Keratinocyte (primary cell): ENCODE results near the gene MAGEA9. TPM values are rescaled to one million over a fixed set of nuclear protein-coding genes. Genes with fewer than 3 reads are reported as not detected.
"Not testable (repeated sequence)": the region's sequence is repeated elsewhere in the genome, so short reads cannot be mapped to it uniquely, and the experiment has no call there.

Source experiments
- DNase-seq: peaks from one replicate; pipeline ENCODE4 v3.0.0-alpha.2; 2011; ENCODE audit warnings: low read depth, missing footprints, low spot score
- FAIRE-seq: peaks from 2 replicates; lab custom pipeline; 2011; peaks lifted over from hg19 to GRCh38; lab: Jason Lieb, UNC
- H2AFZ ChIP-seq: 2 replicates; pipeline ENCODE4 v1.6.0; 2012; ENCODE audit warnings: low read length, control low read depth, inconsistent platforms; ENCODE audit not compliant: control insufficient read depth
- H3K27ac ChIP-seq: 2 replicates; pipeline ENCODE4 v1.5.1; 2011; ENCODE audit warnings: low read length; ENCODE audit not compliant: control insufficient read depth, insufficient read depth
- H3K27me3 ChIP-seq: 3 replicates; pipeline ENCODE4 v1.6.0; 2011; ENCODE audit warnings: low read length; ENCODE audit not compliant: control insufficient read depth, insufficient read depth; ENCODE audit errors: extremely low read depth
- H3K36me3 ChIP-seq, 2 experiments: 2 replicates in 1 of 2; 3 replicates in 1 of 2; pipeline ENCODE4 v1.5.1; 2011; ENCODE audit warnings: low read length in 2 of 2, mild to moderate bottlenecking in 1 of 2; ENCODE audit not compliant: control insufficient read depth in 2 of 2, insufficient read depth in 2 of 2; ENCODE audit errors: extremely low read depth in 1 of 2
- H3K4me1 ChIP-seq: 3 replicates; pipeline ENCODE4 v1.5.1; 2011; ENCODE audit warnings: low read length; ENCODE audit not compliant: control insufficient read depth, insufficient read depth; ENCODE audit errors: extremely low read depth
- H3K4me2 ChIP-seq: 3 replicates; pipeline ENCODE4 v1.6.0; 2011; ENCODE audit warnings: low read depth, low read length; ENCODE audit not compliant: control insufficient read depth, insufficient read depth; ENCODE audit errors: extremely low read depth
- H3K4me3 ChIP-seq, 3 experiments: fragments of 200-600 bp in 1 of 3; sonication (generic) in 1 of 3; 2 replicates in 2 of 3; 3 replicates in 1 of 3; pipeline ENCODE4 v1.5.1; 2011 to 2016; ENCODE audit warnings: low read length in 3 of 3, mild to moderate bottlenecking in 3 of 3, control low read depth in 2 of 3, inconsistent platforms in 1 of 3, low read depth in 1 of 3, mixed read lengths in 1 of 3, mixed run types in 1 of 3, moderate library complexity in 1 of 3; ENCODE audit not compliant: control insufficient read depth in 2 of 3, insufficient read depth in 2 of 3; ENCODE audit errors: extremely low read depth in 1 of 3
- H3K79me2 ChIP-seq: 2 replicates; pipeline ENCODE4 v1.6.0; 2012; ENCODE audit warnings: low read length; ENCODE audit not compliant: control insufficient read depth, insufficient read depth
- H3K9ac ChIP-seq: 3 replicates; pipeline ENCODE4 v1.6.0; 2011; ENCODE audit warnings: low read length; ENCODE audit not compliant: control insufficient read depth, insufficient read depth; ENCODE audit errors: extremely low read depth
- H3K9me1 ChIP-seq: 3 replicates; pipeline ENCODE4 v1.6.0; 2011; ENCODE audit warnings: low read length; ENCODE audit not compliant: control insufficient read depth, insufficient read depth; ENCODE audit errors: extremely low read depth
- H3K9me3 ChIP-seq: 2 replicates; pipeline ENCODE4 v1.5.1; 2012; ENCODE audit warnings: low read depth, low read length; ENCODE audit not compliant: control insufficient read depth
- H4K20me1 ChIP-seq: 3 replicates; pipeline ENCODE4 v1.6.0; 2011; ENCODE audit warnings: low read length; ENCODE audit not compliant: control insufficient read depth, insufficient read depth; ENCODE audit errors: extremely low read depth
- CTCF ChIP-seq, 3 experiments: IDR thresholded peaks in 1 of 3; conservative IDR thresholded peaks in 1 of 3; optimal IDR thresholded peaks in 1 of 3; 2 replicates in 2 of 3; 3 replicates in 1 of 3; pipeline versions ENCODE3 to v1.5.1; 2011; ENCODE audit warnings: low read length in 3 of 3, mild to moderate bottlenecking in 3 of 3, moderate library complexity in 2 of 3, control low read depth in 1 of 3, inconsistent platforms in 1 of 3; ENCODE audit not compliant: insufficient read depth in 2 of 3; ENCODE audit errors: extremely low read depth in 1 of 3
- EZH2 ChIP-seq: IDR thresholded peaks from one replicate; pipeline ENCODE4 v1.6.1; 2012; ENCODE audit warnings: inconsistent platforms, mild to moderate bottlenecking, low read length, moderate library complexity
- dilution Hi-C: fragments of 300-500 bp; cut with MboI; formaldehyde crosslinking; loops from one replicate; pipeline ENCODE4 v1.7.0; 2020; ENCODE audit warnings: low sequenced_read_pairs; ENCODE audit not compliant: extremely low pct_ligation_motif_present
- polyA plus RNA-seq, 5 experiments: library from polyadenylated mRNA; depleted of rRNA in 3 of 5; stranded (reverse) in 3 of 5; stranded (forward) in 1 of 5; unstranded in 1 of 5; fragments of >200 nt; gene quantifications; 1 replicate in 1 of 5; 2 replicates in 3 of 5; 3 replicates in 1 of 5; pipeline versions ENCODE4 v1.2.1 to v1.2.3, GENCODE V29; 2011 to 2012; ENCODE audit warnings: missing spikeins in 2 of 5, low read depth in 1 of 5, low replicate concordance in 1 of 5

MAGEA9 gene
- polyA plus RNA-seq, 1 donor (not counting 4 experiments of a cell fraction or from before 2014, with no cell fraction given), result not detected

DNA sequence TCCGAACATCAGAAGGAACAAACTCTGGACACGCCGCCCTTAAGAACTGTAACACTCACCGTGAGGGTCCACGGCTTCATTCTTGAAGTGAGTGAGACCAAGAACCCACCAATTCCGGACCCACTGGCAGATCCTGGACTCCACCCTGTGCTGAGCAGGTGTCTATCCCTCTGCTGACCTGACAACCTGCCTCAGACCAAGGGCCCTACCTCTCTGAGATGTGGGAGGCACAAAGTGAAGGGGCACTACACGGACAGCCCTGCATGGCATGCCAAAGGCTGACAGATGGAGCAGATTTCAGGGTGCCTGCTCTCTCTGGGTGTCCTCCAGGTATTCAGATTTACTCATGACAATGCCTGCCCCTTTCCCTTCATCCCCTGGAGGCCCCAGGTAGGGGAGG, 21.9 kb upstream of the MAGEA9 start:
- Histone ChIP-seq H3K4me3 (no peak overlapping the region), H3K27me3 (no peaks in the 10 kb centered on the region), H3K4me1 (no peaks in the 10 kb centered on the region), H3K79me2 (no peaks in the 10 kb centered on the region), H4K20me1 (no peaks in the 10 kb centered on the region), H3K9me1 (no peaks in the 10 kb centered on the region), H3K27ac (no peak overlapping the region), H2AFZ (no peak overlapping the region), H3K9ac (no peak overlapping the region), H3K36me3 (no peaks in the 10 kb centered on the region), H3K4me2 (no peak overlapping the region), H3K9me3 (no peaks in the 10 kb centered on the region)
- DNase-seq, result no peak
- dilution Hi-C loops, result no loop called here
- TF ChIP-seq EZH2, result no peak
- TF ChIP-seq CTCF (optimal IDR thresholded peaks at IDR 0.05 in 1 of 3, IDR thresholded peaks at IDR 0.05 in 1 of 3, conservative IDR thresholded peaks at IDR 0.05 in 1 of 3; ENCODE audit: extremely low read depth in 1 of 3, insufficient read depth in 2 of 3, low read length in 3 of 3), result no peak
- no peak for FAIRE-seq

DNA sequence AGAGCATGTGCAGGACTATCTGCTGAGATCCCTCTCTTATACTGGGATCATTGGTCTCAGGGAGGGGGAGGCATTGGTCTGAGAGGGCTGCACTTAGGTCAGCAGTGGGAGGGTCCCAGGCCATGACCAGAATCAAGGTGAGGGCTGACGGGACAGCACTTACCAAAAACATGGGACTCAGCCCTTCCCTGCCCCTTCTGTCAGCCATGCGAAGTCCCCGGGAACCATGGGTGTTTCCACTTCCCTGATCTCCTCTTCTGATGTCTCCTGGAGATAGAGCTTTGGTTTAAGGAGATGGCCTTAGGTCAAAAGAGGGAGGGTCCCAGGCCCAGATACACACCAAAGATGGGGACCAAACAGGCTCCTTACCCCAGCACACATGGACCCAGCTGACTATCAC, 20.8 kb upstream of the MAGEA9 start:
- Histone ChIP-seq H3K27ac (no peak overlapping the region), H3K4me3 (no peak overlapping the region), H3K4me1 (no peaks in the 10 kb centered on the region), H2AFZ (no peak overlapping the region), H4K20me1 (no peaks in the 10 kb centered on the region), H3K27me3 (no peaks in the 10 kb centered on the region), H3K9me3 (no peaks in the 10 kb centered on the region), H3K9me1 (no peaks in the 10 kb centered on the region), H3K4me2 (no peak overlapping the region), H3K79me2 (no peaks in the 10 kb centered on the region), H3K36me3 (no peaks in the 10 kb centered on the region), H3K9ac (no peak overlapping the region)
- no peak for TF ChIP-seq CTCF (optimal IDR thresholded peaks at IDR 0.05 in 1 of 3, IDR thresholded peaks at IDR 0.05 in 1 of 3, conservative IDR thresholded peaks at IDR 0.05 in 1 of 3; ENCODE audit: extremely low read depth in 1 of 3, insufficient read depth in 2 of 3, low read length in 3 of 3)
- TF ChIP-seq EZH2, result no peak
- dilution Hi-C loops, result no loop called here
- no peak for DNase-seq
- FAIRE-seq, result no peak

DNA sequence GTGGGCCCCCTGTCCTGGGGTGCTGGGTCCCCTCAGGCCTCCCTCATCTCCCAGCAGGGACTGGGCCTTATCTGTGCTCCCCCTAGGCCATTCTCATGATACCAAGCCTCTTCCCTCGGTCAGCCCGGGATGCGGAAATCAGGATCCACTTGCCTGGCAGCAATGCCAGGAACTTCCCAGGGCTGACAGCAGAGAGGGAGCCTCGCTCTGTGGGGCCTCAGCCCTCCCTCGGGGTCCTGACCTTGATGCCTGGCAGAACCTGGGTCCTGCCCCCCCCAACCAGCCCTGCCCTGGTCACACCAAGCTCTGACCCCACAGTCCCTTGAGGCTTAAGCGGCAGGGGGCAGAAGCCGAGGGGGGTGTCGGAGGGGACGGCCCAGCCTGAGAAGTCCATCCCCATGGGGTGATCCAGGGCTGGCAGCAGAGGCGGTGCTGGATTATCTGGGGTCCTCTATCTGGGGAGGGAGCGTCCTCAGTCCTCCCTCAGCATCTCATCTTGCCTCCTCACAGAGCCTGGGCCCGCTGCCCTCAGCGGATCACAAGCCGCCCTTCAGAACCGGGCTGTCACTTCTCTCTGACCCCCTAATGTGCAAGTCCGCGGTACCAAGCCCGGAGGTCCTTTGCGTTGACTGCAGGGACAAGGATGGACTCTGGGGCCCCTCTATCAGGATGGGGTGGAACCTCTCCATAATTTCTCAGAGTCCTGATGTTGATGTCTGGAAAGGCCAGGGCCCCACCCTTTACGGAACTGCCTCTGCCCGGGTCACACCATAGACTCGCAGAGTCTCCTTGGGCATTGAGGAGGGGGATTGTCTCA, 19.7 kb upstream of the MAGEA9 start:
- H3K27ac ChIP-seq, H3K9ac ChIP-seq, H3K4me2 ChIP-seq, H4K20me1 ChIP-seq, dilution Hi-C loops, H3K4me1 ChIP-seq, FAIRE-seq, H3K36me3 ChIP-seq, H3K79me2 ChIP-seq, H3K9me3 ChIP-seq, H2AFZ ChIP-seq, DNase-seq, H3K4me3 ChIP-seq, H3K27me3 ChIP-seq, H3K9me1 ChIP-seq: not testable (repeated sequence)
